ENCODE data around the gene NRP2.

GRCh38 chr2:205683502-205684367 is 1.4 kb downstream of the NRP2 start:
- TF ChIP-seq CTCF (IDR thresholded peaks at IDR 0.05 in 2 of 3, conservative IDR thresholded peaks at IDR 0.05 in 1 of 3; ENCODE audit: borderline replicate concordance in 1 of 3, insufficient read depth in 1 of 3, low read depth in 2 of 3, low read length in 2 of 3) = no peak
- no peak for TF ChIP-seq SRF (IDR thresholded peaks at IDR 0.05; ENCODE audit: low read depth)

Data from HCT116 (cell line).